EH (cell line): Measurements from ENCODE around the gene GABBR2.

Experiments
- DNase-seq: peaks from one replicate; pipeline ENCODE4 v3.0.0-alpha.2; 2015; ENCODE audit warnings: low read depth

The GABBR2 gene

DNA sequence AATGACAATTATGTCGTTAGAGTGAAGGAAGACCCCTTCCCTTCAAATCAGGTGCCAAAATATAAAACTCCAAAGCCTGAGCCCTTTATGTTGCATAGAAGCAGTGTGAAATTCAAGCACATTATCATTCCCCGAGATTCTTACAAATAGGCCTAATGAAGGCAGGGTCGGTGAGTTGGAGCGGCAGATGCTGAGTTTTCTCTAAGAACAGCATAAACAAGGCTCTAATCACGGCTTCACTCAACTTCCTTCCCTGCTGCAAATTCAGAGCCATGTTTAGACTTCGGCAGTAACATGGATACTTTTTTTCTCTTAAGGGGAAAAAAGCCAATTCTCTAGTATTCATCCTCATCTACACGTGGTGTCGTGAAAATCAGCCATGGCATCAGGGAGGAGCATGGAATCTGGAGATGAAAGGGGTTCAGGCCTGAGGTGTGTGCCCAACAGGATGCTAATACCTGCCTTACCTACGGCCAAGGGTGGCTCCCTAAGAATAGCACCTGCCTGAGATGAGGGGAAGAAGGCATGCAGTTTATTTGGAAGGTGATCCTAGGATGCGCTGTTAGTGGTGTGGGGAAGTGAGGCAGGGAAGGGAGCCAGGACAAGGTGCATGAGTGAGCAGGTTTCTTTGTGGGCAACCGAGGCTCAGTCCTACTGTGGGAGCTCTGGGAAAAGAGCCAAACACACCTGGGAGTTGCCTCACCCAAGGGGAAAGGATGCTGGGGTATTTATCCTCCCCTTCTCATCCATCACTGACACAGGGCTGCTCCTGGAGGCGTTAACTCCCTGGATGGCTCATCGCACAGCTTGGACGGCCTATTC, 306.5 kb downstream of the GABBR2 start:
- DNase-seq, result no peak

DNA sequence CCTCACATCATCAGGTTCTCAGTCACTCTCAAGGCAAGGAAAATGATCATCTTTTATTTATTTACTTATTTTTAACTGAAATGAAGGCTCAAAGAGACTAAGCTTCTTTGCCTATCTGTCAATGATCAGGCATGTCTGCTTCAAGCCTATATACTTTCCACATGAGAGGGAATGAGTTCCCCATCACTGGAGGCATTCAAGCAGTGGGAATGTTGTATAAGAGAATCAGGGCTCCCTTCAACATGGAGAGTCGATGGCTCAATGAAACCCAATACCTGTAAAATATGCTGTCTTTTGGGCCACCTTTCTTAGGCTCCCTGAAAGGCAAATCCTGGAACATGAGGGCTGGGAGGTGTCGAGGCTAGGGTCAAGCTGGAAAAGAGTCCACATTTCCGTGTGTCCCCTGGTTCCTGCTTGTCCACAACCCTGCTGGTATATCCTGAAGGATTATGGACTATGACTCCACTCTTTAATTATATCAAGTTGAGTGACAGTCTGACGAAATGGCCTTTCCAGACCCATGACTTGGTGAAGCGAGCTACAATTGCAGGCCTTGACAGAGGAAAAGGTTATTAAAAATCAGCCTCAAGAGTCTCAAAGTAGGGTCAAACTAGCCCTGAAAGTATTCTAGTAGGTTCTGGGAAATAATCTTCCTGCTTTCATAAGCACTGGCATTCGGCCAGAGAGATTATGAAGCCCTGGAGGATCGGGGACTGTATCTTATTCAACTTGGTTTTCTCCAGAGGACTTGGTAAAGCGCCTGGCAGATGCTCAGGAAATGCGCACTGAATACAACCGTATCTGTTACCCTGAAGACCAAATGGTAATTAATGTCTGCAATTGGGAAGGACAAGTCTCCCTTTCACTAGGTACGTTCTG, 307.4 kb downstream of the GABBR2 start:
- peak; percentile 10 for DNase-seq

DNA sequence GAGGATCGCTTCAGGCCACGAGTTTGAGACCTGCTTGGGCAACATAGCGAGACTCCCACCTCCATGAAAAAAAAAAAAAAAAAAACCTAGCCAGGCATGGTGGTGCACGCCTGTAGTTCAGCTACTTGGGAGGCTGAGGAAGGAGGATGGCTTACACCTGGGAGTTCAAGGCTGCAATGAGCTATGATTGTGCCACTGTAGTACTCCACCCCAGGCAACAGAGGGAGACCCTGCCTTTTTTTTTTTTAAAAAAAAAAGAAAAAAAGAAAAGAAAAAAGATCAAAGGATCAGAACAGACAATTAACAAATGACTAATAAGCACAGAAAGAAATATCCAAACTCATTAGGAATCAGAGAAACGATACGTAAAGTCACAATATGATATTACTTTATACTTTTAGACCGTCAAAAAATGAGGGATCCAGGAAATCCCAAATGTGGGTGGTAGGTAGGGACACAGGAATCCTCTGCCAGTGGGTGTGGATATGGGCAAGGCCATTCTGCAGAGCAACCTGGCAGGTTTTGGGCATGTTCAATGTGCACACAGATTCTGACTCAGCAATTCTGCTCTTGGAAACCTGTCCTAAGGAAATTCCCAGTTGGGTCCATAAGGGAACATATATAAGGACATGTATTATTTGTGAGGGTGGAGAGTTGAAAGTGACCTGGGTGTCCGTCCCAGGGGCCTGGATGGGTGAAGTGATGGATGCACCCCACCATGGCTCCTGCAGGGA, 308.6 kb downstream of the GABBR2 start:
- DNase-seq, result no peak

DNA sequence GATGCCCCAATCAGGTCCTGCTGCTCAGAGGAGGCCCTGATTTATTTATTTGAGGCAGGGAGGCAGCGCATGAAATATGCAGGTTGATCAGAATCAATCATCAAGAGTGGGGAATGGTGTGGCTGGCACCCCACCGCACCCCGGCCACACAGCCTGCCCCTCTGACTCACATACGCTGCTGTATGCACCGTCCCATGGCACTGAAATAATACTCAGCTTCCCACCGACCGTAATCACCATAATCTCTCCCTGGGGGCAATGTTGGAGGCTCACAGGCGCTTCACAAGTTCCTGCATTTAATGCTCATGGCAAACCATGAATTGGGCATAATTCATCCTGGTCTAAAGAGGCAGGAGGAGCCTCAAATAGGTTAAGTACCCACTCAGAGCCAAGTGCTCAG, 312.1 kb downstream of the GABBR2 start:
- DNase-seq, result no peak

DNA sequence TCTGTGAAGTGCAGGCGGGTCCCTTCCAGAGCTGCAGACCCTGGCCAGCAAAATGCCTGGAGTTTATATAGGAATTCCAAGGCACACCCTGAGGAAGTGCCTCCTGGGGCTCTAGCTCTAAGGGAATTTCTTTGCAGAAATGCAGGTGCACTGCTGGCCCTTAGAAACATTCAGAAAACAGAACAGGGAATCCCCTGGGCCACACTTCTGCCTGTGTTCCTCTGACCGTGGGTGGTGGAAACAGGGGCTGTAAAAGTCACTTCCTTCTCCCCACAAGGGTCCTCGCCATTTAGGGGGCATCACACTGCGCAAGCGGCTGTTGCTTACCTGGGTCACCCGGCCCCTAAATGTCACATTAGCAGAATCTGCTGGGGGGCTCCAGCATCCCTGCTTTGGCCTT, 312.5 kb downstream of the GABBR2 start:
- no peak for DNase-seq

DNA sequence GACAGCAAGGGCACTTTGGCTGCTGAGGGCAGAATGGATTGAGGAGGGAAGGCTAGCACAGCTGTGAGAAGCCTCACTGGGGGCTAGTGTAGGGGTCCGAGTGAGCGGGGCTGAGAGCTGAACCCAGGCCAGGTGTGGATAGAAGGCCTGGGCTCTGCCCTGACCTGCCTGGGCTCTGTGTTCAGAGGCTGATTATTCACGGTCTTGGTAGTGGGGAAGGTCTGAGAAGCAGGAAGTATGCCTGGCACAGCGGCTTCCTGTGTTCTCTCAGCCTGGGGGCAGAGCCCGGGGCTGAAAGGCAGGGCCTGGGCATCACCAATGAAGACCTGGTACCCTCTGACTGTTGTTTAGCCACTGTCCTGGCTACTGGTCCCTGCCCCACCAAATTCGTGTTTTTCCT, 316.9 kb downstream of the GABBR2 start:
- DNase-seq, result no peak

- DNase-seq, result no peak
These were observed 317.3 kb downstream of the GABBR2 start for GRCh38 chr9:98391406-98391805.

GRCh38 chr9:98385751-98386150, 323.0 kb downstream of the GABBR2 start:
- DNase-seq, result no peak

DNA sequence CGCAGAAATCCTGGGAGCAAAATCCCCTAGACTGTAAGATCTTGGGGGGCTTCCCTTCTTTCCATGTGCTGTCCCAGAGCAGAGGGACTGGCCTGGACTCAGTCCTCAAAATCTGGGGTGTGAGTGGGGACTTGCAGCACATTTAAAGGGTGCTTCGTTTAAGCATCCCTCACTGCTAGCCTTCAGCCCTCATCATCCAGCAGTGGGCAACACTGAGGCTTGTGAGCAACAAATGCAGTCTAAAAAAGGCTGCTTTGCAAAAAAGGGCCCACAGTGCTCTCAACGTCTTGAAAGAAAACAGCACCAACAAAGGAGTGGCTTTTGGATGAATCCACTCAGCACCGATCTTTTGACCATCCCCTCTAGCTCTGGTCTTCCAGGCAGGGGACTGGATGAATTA, 325.0 kb downstream of the GABBR2 start:
- DNase-seq, result peak; percentile 20

GRCh38 chr9:98381311-98382103, 327.2 kb downstream of the GABBR2 start:
- DNase-seq, result no peak

GRCh38 chr9:98380065-98380681, 328.6 kb downstream of the GABBR2 start:
- DNase-seq, result peak; percentile 85

DNA sequence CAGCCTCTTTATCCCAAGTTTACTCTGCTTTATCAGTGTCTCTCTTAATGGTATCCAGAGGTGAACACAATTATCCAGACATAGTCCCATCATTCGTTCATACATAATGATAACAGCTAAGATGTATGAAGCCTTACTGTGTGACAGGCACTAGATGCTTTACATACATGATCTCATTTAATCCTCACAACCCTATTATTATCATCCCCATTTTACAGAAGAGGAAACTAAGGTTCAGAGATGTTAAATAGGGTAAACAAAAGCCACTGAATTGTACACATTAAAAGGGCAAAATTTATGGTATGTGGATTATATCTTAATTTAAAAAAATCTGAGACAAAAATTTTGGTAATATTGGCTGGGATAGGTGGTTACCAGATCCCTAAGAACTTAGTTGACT, 329.2 kb downstream of the GABBR2 start:
- DNase-seq, result no peak

GRCh38 chr9:98378794-98379193, 329.9 kb downstream of the GABBR2 start:
- peak; percentile 34 for DNase-seq

- DNase-seq, result no peak
These were observed 330.4 kb downstream of the GABBR2 start for GRCh38 chr9:98378206-98378780.

- DNase-seq, result peak; percentile 97
These were observed 333.5 kb downstream of the GABBR2 start for GRCh38 chr9:98375138-98375726.

DNA sequence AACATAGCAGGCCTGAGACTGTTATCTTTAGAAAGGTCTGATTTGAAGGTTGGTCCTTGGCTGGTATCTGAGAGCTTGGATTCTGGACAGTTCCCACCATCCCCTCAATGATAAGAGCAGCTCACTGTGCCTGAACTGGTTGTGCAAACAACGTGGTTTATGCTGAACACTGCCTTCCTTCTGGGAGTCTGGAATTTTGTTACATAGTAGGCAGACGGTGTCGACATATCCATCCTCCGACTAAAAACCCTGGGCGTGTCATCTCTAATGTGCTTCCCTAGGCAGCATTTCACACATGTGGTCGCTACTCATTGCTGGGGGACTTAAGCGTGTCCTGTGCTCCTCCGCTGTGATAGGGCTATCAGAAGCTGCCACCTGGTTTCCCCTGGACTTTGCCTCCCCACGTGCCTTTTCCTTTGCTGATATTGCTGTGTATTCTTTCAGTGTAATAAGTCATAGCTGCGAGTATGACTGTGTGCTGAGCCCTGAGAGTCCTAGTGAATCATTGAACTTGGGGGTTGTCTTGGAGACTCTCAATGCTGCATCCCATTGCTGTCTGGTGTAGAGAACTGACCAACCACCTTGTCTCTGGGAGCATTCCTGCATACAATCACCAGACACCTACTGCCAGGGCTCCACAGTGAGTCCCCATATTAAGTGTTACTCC, 334.2 kb downstream of the GABBR2 start:
- DNase-seq, result peak; percentile 92

DNA sequence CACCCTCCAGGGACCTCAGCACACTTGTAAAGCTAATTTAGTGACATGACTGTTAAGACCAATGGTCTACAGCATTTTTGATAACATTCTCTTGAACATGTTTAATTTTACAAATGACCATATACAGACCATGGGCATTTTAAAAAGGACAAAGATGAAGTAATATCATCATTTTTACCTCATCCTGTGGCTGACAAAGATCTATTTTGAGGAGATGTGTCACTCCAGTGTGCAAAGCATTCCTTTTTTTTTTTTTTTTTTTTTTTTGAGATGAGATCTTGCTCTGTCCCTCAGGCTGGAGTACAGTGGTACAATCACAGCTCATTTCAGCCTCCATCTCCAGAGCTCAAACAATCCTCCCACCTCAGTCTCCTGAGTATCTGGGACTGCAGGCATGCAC, 335.1 kb downstream of the GABBR2 start:
- peak; percentile 80 for DNase-seq

GRCh38 chr9:98372077-98372836, 336.5 kb downstream of the GABBR2 start:
- DNase-seq, result no peak

GRCh38 chr9:98370976-98371315, 337.8 kb downstream of the GABBR2 start:
- no peak for DNase-seq
